Measurements from ENCODE around the gene RTEL1.
"Not testable (repeated sequence)": the region's sequence is repeated elsewhere in the genome, so short reads cannot be mapped to it uniquely, and the experiment has no call there.

Gene RTEL1

GRCh38 chr20:63657937-63658748, at the start of gene RTEL1:
TSS of gene RTEL1 (plus strand) at chr20:63658312. CDS start at chr20:63659403, 1,091 bp downstream.
- peak; percentile 72 to 86 for DNase-seq

- no peak for DNase-seq
These were observed 47.3 kb upstream of the RTEL1 start for GRCh38 chr20:63610581-63611435.

DNA sequence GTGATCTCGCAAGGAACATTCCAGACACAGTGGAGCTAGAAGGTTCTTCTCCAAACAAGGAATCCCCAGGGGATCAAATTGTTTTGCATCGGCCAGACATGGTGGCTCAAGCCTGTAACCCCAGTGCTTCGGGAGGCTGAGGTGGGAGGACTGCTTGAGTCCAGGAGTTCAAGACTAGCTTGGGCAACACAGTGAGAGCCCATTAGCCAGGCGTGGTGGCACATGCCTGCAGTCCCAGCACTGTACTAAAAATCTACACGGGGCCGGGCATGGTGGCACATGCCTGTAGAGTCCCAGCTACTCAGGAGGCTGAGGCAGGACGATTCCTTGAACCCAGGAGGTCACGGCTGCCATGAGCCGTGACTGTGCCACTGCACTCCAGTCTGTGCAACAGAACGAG, 46.5 kb upstream of the RTEL1 start:
- no peak for DNase-seq

DNA sequence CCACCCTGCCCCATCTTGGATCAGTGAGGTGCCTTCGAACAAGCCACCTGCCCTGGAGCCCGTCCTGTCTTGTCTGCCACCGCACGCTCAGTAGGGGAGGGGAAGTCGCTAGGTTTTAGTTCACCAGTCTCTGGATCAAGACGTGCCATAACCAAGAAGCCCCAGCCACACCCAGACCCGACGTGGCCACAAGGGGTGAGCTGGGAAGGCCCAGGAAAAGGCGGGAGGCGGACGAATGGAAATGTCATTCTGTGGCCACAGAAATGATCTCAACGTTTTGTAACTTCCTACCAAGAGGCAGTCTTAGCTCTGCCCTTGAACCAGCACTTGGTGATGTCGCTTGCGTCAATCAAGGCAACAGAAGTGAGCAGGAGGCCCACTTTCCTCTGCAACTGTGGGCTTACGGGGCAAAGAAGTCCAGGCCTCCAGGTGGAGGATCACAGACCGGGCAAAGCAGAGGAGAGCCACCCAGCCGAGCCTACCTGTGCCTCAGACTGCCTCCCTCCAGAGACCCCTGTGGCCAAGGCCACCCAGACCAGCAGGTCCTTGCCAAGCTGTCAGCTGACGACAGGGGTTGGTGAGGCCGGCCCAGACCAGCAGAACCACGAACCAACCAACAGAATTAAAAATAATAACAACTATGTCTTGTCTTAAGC, 45.7 kb upstream of the RTEL1 start:
- no peak for DNase-seq

DNA sequence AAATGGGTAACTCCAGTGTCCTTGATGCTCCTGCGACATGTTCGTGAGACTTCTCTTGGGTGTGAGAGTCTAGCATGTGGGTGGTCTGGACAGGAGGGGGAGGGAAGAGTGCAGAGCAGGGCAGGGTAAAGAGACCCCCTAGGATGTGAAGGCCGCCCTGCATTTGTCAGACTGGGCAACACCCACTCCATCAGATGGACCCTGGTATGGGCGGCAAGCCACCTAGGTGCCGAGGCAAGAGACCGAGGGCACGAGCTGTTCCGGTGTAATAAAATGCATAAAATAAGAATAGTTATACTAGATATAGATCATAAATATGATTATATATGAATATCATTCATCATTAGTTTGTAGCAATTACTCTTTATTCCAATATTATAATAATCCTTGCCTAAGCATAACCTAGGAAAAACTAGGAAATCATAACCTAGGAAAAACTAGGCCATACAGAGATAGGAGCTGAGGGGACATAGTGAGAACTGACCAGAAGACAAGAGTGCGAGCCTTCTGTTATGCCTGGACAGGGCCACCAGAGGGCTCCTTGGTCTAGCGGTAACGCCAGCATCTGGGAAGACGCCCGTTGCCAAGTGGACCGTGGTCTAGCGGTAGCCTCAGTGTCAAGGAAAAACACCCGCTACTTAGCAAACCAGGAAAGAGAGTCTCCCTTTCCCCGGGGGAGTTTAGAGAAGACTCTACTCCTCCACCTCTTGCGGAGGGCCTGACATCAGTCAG, 44.1 kb upstream of the RTEL1 start:
- DNase-seq, result not testable (repeated sequence)

DNA sequence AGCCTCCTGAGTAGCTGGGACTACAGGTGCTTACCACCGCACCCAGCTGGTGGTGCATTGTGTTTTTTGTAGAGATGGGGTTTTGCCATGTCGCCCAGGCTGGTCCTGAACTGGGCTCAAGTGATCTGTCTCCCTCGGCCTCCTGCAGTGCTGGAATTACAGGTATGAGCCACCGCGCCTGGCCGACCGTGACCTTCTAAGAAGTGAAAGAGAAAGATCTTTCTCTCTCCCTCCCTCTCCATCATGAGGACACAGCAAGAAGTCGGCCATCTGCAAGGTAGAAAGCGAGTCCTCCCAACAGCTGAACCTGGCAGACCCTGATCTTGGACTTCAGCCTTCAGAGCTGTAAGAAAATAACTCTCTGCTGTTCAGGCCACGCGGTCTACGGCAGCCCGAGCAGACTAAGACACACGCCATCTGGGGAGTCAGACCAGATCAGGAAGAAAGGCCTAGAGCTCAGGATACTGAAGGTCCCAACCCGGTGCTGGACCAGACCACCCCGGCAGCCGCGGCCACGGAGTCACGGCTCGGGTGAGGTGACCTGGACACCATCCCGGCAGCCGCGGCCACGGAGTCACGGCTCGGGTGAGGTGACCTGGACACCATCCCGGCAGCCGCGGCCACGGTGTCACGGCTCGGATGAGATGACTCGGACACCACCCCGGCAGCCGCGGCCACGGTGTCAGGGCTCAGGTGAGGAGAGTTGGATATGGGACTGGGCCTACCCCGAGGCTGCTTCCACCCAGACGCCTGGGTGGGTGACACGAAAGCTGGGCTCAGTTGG, 40.8 kb upstream of the RTEL1 start:
- no peak for DNase-seq

DNA sequence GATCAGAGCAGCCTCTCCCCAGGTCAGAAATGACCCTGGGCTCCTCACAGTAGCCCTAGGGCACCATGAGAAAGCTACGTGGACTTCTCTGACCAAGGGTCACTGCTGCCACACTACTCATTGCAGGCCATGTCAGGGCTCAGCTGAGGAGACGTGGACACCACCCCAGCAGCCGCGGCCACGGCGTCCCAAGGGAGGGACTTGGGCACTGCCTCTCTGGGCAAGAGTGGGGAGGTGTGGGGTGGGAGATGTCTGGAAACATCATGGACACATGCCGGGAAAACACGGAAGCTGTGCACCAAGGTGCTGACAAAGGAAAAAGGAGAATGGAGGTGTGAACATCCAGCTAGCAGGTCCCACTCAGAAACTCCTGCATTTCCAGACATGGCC, 40.2 kb upstream of the RTEL1 start:
- no peak for DNase-seq

DNA sequence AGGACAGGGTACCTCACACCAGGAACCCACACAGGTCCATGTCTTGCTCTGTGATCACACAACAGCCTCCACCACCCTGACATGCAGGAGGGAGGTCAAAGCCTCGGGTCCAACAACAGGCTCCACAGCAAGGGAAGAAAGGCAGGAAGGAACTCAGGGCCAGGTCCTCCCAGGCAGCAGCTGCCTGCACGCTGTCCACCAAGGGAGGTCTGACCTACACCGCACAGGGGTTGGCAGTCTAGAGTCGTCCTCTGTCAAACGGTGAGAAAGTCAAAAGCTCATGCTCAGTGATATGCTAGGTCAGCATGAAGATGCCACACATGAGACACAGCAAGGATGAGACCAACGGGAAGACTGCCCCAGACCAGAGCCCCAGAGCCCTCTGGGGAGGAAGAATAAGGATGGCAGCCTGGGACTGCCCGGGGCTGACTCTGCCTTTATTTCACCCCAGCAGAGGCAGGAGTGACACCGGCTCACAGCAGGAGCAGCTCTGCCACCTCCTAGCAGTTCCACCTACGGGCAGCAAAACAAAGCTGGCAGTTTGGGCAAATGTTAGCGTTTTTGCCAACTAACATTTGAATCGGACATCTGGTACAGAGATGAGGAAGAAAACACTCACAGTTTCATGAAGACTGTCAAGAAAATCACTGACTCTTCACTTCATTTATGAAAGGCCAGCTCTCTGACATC, 39.7 kb upstream of the RTEL1 start:
- no peak for DNase-seq

DNA sequence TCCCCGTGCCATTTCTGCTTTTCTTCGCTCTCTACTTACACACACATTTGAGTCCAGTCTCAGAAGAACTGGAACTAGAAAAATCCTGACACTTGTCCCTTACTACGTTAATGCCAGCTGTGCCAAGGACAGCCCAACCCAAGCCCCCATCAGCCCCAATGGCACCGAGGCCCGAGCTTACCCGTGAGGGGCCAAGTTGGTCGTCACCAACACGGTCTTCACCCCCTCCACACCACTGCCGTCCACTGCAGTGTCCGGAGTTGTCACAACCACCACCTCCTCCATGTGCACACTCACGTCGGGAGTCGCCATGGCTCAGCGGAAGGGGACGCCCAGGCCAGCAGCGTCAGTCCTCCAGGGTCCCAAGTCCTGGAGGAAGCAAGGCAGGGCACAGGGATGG, 39.0 kb upstream of the RTEL1 start:
- DNase-seq, result no peak

GRCh38 chr20:63619505-63619904, 38.6 kb upstream of the RTEL1 start:
- no peak for DNase-seq

DNA sequence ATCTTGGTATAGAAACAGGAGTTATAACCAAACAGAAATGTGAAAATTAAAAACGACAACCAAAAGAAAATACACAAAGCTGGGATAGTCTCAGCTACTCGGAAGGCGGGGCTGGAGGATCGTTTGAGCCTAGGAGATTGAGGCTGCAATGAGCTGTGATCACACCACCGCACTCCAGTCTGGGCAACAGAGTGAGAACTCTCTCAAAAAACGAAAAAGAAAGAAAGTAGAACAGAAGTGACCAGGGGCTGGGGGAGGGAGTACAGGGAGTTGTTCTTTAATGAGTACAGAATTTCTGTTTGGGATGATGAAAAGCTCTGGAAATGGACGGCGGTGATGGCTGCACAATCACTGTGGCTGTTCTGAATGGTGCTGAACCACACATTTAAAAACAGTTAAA, 37.1 kb upstream of the RTEL1 start:
- DNase-seq, result no peak

DNA sequence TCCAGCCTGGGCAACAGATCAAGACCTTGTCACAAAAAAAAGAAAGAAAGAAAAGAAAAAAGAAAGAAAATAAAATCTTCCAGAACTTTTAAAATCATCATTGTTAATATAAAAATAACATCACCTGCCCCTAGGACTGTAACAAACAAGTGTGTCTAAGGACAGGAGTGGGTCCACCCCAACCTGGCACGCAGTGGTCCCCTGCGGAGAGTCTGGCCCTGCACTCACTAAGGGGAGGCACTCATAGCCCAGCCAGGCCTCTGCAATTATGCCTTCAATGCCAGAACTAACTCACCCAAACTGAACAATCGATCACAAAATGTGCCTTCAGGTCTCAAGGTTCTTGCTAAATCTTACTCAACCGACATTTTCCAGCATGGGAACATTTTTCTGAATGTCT, 36.0 kb upstream of the RTEL1 start:
- no peak for DNase-seq

GRCh38 chr20:63622732-63623131, 35.4 kb upstream of the RTEL1 start:
- no peak for DNase-seq

DNA sequence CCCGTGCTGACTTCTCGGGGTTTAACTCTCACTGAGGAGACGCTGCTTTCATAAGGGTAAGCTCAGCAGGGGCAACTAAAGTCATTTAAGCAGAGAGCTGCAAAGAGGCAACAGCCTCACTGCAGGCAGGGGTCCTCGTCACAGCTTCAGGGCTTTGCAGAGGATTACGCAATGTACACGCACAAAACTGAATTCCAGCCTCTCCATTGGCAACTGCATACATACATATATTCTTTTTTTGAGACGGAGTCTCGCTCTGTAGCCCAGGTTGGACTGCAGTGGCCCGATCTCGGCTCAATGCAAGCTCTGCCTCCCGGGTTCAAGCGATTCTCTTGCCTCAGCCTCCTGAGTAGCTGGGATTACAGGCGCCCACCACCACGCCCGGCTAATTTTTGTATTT, 33.6 kb upstream of the RTEL1 start:
- DNase-seq, result peak in 1 of 2 experiments; percentile 15

DNA sequence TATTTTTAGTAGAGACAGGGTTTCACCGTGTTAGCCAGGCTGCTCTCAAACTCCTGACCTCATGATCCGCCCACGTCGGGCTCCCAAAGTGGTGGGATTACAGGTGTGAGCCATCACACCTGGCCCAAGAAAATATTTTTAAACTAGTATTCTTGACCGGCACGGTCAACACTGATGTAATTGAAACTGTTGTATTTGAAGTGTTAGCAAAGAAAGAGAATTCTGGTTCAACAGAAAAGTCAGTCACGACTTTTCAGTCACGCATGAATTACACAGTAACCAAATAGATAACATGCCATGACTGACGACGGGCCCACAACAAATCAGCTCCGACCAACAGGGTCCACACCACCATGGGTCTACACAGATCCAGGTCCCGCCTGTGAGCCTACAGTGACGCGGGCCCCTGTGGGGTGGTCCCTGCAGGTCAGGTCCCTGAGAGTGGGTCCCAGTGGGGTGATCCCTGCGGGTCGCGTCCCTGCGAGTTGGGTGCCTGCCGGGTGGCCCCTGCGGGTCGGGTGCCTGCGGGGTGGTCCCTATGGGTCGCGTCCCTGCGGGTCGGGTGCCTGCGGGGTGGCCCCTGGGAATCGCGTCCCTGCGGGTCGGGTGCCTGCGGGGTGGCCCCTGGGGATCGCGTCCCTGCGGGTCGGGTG, 32.2 kb upstream of the RTEL1 start:
- peak in 1 of 2 experiments; percentile 2 for DNase-seq

DNA sequence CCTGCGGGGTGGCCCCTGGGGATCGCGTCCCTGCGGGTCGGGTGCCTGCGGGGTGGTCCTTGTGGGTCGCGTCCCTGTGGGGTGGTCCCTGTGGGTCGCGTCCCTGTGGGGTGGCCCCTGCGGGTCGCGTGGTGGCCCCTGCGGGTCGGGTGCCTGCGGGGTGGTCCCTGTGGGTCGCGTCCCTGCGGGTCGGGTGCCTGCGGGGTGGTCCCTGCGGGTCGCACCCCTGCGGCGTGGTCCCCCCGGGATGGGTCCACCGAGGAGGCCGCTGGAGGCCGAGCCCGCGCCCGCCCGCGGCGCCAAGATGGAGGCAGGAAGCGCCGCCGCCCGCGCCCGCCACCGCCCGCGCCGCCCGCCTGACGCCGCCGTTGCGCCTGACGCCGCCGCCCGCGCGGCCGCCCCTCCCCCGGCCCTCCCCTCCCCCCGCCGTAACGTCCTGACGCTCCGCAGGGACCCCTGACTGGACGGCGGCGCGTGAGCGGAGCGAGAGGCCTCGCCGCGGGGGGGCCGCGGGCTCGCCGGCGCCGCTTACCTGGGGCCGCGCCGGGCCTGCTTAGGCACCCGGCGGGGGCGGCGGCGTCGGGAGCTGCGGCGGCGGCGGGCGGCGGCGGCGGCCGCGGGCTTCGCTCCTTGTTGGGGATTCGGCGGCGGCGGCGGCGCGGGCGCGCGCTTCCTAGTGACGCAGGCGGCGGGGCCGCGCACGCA, 31.5 kb upstream of the RTEL1 start, which contains the start of gene GMEB2:
Gene GMEB2 (minus strand): TSS at position 678 of the 705 bp plus-strand sequence. CDS start 7,704 bp downstream, outside the sequence.
- peak; percentile 62 to 68 for DNase-seq

GRCh38 chr20:63627129-63627750, 30.9 kb upstream of the RTEL1 start:
- DNase-seq, result peak; percentile 69 to 81

- no peak for DNase-seq
These were observed 30.3 kb upstream of the RTEL1 start for GRCh38 chr20:63627751-63628245.
